GM12892 (cell line): ENCODE results near the gene ITGAE.

Experiments used
- DNase-seq: peaks from one replicate; pipeline ENCODE4 v3.0.0; 2011; ENCODE audit not compliant: insufficient read length
- FAIRE-seq: peaks from 2 replicates; lab custom pipeline; 2011; peaks lifted over from hg19 to GRCh38; lab: Jason Lieb, UNC
- POLR2A ChIP-seq: IDR thresholded peaks from 2 replicates; pipeline ENCODE4 v1.6.1; 2011; ENCODE audit warnings: low read depth, low read length, control low read depth
- POLR2AphosphoS5 ChIP-seq: IDR thresholded peaks from 2 replicates; pipeline ENCODE4 v1.6.1; 2011; ENCODE audit warnings: low read depth, low read length, control low read depth
- TAF1 ChIP-seq: IDR thresholded peaks from 2 replicates; pipeline ENCODE4 v1.6.1; 2011; ENCODE audit warnings: low read depth, mild to moderate bottlenecking, control low read depth, low read length, borderline replicate concordance

The ITGAE gene

DNA sequence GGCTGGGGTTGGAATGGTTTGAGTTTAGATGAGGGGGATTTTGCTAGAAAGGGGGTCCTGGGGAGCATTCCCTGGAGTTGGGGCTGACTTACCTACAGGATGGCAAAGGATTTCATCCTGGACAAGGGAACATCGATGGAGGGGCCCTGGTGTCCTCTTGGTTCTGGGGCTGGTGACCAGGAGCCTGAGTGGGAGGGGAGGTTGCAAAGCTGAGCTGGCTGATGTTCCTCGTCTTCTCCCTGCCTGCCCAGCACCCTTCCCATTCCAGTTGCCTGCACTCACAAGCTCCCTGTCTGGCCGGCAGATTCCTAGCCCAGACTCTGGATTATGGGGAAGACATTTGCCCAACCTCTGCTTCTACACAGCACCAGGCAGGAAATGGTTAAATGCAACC, 37.2 kb downstream of the ITGAE start:
- TF ChIP-seq TAF1 (no peak), POLR2AphosphoS5 (no peak), POLR2A (no peak)
- DNase-seq (no peak), FAIRE-seq (no peak)

DNA sequence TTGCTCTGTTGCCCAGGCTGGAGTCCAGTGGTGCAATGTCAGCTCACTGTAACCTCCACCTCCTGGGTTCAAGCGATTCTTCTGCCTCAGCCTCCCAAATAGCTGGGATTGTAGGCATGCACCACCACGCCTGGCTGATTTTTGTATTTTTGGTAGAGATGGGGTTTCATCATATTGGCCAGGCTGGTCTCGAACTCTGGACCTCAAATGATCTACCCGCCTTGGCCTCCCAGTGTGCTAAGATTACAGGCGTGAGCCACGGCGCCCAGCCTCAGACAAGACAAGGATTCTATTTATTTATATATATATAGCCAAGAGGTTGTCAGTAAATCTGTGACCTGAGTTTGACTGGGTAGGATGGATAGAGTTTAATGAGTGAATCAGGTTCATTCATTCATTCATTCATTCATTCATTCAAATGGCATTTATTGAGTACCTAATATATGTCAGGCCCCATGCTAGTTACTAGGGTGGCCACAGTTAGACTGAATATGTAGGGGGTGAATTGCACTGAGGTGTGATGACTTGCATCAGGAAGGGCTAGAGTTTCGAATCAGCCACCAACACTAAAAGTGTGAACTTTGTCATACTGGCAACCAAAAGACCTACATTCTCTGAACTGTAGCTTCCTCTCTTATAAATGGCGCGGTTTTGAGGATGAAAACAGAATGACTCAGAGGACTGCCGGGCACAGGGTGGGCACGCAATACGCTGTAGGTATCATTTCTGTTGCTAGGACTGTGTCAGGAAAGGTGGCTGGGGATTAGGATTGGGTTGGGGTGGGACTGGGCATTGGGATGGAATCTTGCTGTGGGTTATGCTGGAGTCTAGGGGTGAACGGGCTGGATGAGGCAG, 37.8 kb downstream of the ITGAE start:
- no peak for TF ChIP-seq TAF1
- FAIRE-seq (peak; percentile 95), DNase-seq (no peak)

- DNase-seq = no peak
- TF ChIP-seq POLR2AphosphoS5 (no peak), POLR2A (no peak), TAF1 (no peak)
- no peak for FAIRE-seq
Measured at GRCh38 chr17:3761918-3762380, 39.0 kb downstream of the ITGAE start.

GRCh38 chr17:3761036-3761917, 39.7 kb downstream of the ITGAE start:
- DNase-seq (no peak), FAIRE-seq (no peak)
- TF ChIP-seq POLR2A (no peak), TAF1 (no peak), POLR2AphosphoS5 (no peak)

DNA sequence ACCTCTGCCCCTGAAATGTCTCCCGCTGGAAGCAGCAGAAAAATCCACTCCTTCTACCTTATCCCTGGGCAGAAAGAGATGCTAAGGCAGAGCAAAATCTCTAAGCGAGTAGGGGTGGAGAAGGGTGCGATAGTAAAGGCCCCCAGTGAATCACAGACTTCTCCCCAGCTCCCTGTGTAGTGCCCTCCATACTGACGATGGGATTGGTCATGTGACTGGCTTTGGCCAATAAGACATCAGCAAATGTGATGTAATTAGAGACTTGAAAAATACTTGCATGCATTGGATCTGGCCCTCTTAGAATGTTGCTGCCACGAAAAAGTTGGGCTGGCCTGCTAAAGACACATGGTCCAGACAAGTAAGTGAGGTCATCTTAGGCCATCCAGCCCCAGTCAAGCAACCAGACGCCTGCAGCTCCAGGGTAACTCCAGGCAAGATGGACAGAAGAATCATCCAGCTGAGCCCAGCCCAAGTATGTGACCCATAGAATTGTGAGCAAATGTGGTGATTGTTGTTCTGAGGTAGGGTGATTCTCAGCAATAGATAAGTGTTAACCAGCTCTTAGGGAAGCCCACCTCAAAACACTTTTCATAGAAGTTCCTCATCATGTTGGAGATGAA, 41.3 kb downstream of the ITGAE start:
- FAIRE-seq = no peak
- DNase-seq = no peak
- TF ChIP-seq POLR2A = no peak
- TF ChIP-seq TAF1 = no peak
- no peak for TF ChIP-seq POLR2AphosphoS5

GRCh38 chr17:3755335-3756030, 45.5 kb downstream of the ITGAE start:
- DNase-seq (no peak), FAIRE-seq (no peak)
- TF ChIP-seq POLR2AphosphoS5 (no peak), TAF1 (no peak)

GRCh38 chr17:3754458-3755334, 46.3 kb downstream of the ITGAE start:
- FAIRE-seq = peak; percentile 86

GRCh38 chr17:3754066-3754457, 46.9 kb downstream of the ITGAE start:
- TF ChIP-seq TAF1 (no peak), POLR2A (no peak), POLR2AphosphoS5 (no peak)
- FAIRE-seq (no peak), DNase-seq (no peak)

More at GRCh38 chr17:3754458-3755334, 46.3 kb downstream of the ITGAE start:
- DNase-seq = peak; percentile 82
- TF ChIP-seq POLR2A (no peak), POLR2AphosphoS5 (no peak)

DNA sequence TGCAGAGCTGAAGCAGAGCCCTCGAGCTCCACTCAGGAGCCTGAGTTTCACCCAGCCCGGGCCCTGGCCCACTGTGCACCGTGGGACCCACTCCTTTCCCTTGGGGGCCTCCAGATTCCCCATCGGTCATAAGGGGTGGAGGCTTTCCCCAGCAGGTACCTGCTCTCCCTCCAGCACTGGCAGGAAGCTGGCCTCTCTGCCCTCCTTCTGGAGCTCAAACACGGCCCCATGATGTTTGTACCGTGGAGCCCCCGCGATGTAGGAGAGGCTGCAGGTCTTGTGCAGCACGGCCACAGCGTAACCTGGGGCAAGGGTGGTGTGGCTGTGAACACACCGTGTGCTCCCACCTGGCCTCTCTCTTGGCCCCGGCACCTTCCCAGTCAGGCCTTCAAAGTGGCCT, 47.4 kb downstream of the ITGAE start:
- DNase-seq = no peak
- no peak for TF ChIP-seq POLR2AphosphoS5
- no peak for TF ChIP-seq POLR2A
- no peak for TF ChIP-seq TAF1
- no peak for FAIRE-seq

GRCh38 chr17:3751836-3752235, 49.2 kb downstream of the ITGAE start:
- FAIRE-seq (no peak), DNase-seq (no peak)
- TF ChIP-seq POLR2A = no peak
- no peak for TF ChIP-seq TAF1
- TF ChIP-seq POLR2AphosphoS5 = no peak
